ENCODE data around the gene IL2RA. TPM values are rescaled to one million over a fixed set of nuclear protein-coding genes. Genes with fewer than 3 reads are reported as not detected.
A peak's percentile ranks its signal among the peaks of the same experiment; 100 is the strongest.

IL2RA gene
- total RNA-seq, 4 donors from 2014 or later = 0.70 to 3.8 (median 3.0) TPM; not detected in 1

GRCh38 chr10:5970066-5970465 is 92.1 kb downstream of the IL2RA start:
- TF ChIP-seq POLR2A (IDR thresholded peaks at IDR 0.05) (no peak), CTCF (IDR thresholded peaks at IDR 0.05) (no peak)
- Histone ChIP-seq H3K27ac (peak overlapping the region in 1 of 4 donors; percentile 79), H3K4me3 (no peak overlapping the region), H3K4me1 (peaks cover 10 to 44% (median 23%) of the 10 kb centered on the region in 3 donors), H3K9me3 (no peaks in the 10 kb centered on the region), H3K27me3 (no peaks in the 10 kb centered on the region), H3K36me3 (peaks cover 0 to 13% (median 0%) of the 10 kb centered on the region in 3 donors)
- WGBS, 2 donors = 86 to 91% methylated on average over 2 of the region's 2 CpGs
- no peak for DNase-seq
- intact Hi-C loops (cut with DNase I) = no loop called here

DNA sequence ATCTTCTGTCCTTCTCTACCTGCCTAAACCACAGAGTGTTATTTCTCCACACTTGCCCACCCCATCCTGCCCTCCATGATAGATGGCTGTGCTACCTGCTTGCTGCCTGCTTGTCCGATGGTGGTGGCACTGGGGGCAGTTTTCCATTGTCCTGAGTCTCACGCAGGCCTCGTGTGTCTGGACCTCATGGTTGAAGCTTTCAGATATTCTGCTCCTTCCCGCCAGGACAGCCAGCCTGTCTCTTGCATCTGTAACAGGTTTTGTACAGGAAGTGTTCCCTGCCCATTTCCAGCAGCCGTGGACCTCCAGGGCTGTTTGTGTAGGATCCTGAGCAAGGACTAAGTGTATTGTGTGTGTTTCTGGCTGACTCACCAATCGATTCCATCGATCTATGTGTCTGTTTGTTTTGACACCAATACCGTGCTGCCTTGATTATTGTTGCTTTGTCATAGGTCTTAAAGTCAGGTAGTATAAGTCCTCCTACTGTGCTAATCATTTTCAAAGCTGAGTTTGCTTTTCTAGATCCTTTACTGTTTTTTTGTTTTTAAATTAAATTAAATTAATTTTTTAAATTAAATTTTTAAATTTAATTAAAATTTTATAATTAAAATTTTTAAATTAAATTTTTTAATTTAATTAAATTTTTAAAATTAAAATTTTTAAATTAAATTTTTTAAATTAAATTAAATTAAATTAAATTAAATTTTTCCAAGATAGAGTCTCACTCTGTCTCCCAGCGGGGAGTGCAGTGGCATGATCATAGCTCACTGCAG is 93.3 kb downstream of the IL2RA start:
- intact Hi-C loops (cut with DNase I) = no loop called here
- no peak overlapping the region for H3K27ac ChIP-seq
- H3K27me3 ChIP-seq = no peaks in the 10 kb centered on the region
- H3K4me3 ChIP-seq = no peak overlapping the region
- no peak for DNase-seq
- H3K4me1 ChIP-seq = peaks cover 10 to 32% (median 17%) of the 10 kb centered on the region in 3 donors
- TF ChIP-seq POLR2A (IDR thresholded peaks at IDR 0.05) (no peak), CTCF (IDR thresholded peaks at IDR 0.05) (no peak)
- H3K9me3 ChIP-seq = no peaks in the 10 kb centered on the region
- H3K36me3 ChIP-seq = peaks cover 0 to 25% (median 0%) of the 10 kb centered on the region in 3 donors
- WGBS, 2 donors = 86 to 87% methylated on average over 8 to 9 of the region's 9 CpGs

- H3K36me3 ChIP-seq = peaks cover 0 to 32% (median under 1%) of the 10 kb centered on the region in 3 donors
- no peak overlapping the region for H3K4me3 ChIP-seq
- TF ChIP-seq POLR2A (IDR thresholded peaks at IDR 0.05) (no peak), CTCF (IDR thresholded peaks at IDR 0.05) (no peak)
- intact Hi-C loops (cut with DNase I) = no loop called here
- peaks cover 10 to 30% (median 17%) of the 10 kb centered on the region in 3 donors for H3K4me1 ChIP-seq
- no peaks in the 10 kb centered on the region for H3K27me3 ChIP-seq
- no peak overlapping the region for H3K27ac ChIP-seq
- DNase-seq = no peak
- WGBS, 2 donors = 96 to 98% methylated on average over 5 of the region's 5 CpGs
- no peaks in the 10 kb centered on the region for H3K9me3 ChIP-seq
These were observed 94.0 kb downstream of the IL2RA start for GRCh38 chr10:5968037-5968680.

DNA sequence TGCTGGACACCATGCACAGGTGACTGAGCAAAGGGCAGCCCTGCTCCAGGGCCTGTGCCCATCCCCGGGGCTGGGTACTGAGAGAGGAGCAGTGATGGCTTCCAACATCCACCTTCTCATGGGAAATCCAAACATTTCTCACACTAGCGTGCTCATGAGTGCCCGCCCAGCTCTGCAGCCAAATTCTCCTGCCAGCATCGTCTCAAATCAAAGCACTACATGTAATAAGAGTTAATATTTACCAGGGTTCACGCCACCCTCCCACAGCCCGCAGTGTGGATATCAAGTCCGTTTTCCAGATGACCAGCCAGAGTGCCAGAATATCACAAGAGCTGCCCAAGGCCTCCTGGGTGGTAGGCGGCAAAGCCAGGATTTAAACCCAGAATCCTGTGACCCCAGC is 96.9 kb downstream of the IL2RA start:
- no peak overlapping the region for H3K4me3 ChIP-seq
- H3K9me3 ChIP-seq = no peaks in the 10 kb centered on the region
- peaks cover 0 to 2% (median 0%) of the 10 kb centered on the region in 3 donors for H3K4me1 ChIP-seq
- no peak for DNase-seq
- TF ChIP-seq CTCF (IDR thresholded peaks at IDR 0.05) = no peak
- WGBS, 2 donors = 86 to 93% methylated on average over 5 of the region's 8 CpGs
- intact Hi-C loops (cut with DNase I) = no loop called here
- no peak overlapping the region for H3K27ac ChIP-seq
- peaks cover 2 to 61% (median 9%) of the 10 kb centered on the region in 3 donors for H3K36me3 ChIP-seq
- no peaks in the 10 kb centered on the region for H3K27me3 ChIP-seq

DNA sequence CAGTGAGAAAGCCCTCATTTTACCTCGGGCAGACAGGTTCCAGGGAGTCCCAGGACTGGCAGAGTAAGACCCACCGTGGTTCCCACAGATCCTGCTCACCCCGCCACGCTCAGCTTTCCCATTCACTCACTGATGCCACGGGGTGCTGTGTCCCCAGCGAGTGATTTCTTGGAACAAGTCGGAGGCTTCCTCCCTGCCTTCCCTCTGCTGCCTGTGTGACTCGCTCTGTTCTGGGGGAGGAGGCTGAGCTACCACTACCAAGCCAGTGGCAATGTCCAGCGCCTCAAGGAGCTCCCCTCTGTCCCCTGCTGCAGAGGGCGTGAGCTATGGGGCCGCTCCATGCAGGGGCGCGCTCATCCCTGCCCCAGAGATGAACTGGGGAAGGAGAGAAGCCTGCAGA is 97.4 kb downstream of the IL2RA start:
- Histone ChIP-seq H3K27me3 (no peaks in the 10 kb centered on the region), H3K36me3 (peaks cover 6 to 66% (median 14%) of the 10 kb centered on the region in 3 donors), H3K9me3 (no peaks in the 10 kb centered on the region), H3K4me3 (no peak overlapping the region), H3K27ac (no peak overlapping the region), H3K4me1 (no peaks in the 10 kb centered on the region)
- TF ChIP-seq CTCF (IDR thresholded peaks at IDR 0.05) = no peak
- TF ChIP-seq POLR2A (IDR thresholded peaks at IDR 0.05) = no peak
- DNase-seq = no peak
- 80 to 88% methylated on average over 4 to 7 of the region's 13 CpGs for WGBS, 2 donors
- intact Hi-C loops (cut with DNase I) = no loop called here
